ENCODE data around the gene TMCC1. TPM values are rescaled to one million over a fixed set of nuclear protein-coding genes. Genes with fewer than 3 reads are reported as not detected.
A peak's percentile ranks its signal among the peaks of the same experiment; 100 is the strongest.

The TMCC1 gene
- total and polyA plus RNA-seq, 4 donors: 10.2 to 60.0 (median 11.0) TPM

DNA sequence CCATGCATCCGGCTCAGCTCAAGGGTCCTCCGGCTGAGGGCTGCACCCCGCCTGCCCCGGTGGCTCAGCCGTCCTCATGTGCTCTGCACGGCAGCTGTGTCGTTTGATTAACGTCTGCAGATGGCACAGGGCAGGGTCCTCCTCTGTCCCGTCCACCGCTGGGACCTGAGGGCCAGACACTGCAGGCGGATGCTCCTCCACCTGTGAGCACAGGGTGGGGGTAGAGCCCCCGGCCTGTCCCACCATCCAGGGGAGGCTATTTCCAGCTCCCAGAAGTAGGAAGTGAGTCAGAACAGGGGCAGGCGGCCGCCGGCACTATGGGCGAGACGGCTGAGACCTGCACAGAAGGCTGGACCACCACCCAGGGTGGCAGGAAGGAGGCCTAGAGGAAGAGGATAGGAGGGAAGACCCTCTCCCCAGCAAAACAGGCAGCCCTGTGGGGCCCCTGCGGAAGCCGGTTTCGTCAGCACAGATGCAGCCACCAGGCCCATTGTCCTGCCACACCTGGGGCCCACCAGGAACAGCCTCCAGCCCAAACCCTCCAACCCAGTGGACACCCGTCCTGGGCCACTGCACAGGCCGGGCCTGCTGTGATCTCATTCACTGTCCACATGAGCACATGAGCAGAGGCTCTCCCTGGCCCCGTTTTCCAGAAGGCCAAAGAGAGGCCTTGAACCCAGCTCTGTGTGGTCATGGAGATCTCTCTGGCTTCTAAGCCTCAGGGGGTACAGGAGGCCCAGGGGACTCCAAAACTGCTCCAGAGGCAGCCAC lies 274.4 kb downstream of the TMCC1 start:
- Histone ChIP-seq H3K4me1 (ENCODE audit: control insufficient read depth in 4 of 4, insufficient read depth in 4 of 4, low read length in 3 of 4) (peaks cover 5 to 23% (median 8%) of the 10 kb centered on the region in 4 donors), H3K36me3 (ENCODE audit: control insufficient read depth in 4 of 4, insufficient read depth in 3 of 4, low read depth in 1 of 4, low read length in 3 of 4) (no peaks in the 10 kb centered on the region), H3K9ac (ENCODE audit: low read depth in 1 of 2, low read length in 2 of 2) (no peak overlapping the region), H3K4me3 (ENCODE audit: low read depth in 1 of 3, low read length in 3 of 3) (no peak overlapping the region), H3K27me3 (ENCODE audit: control insufficient read depth in 4 of 4, insufficient read depth in 4 of 4, low read length in 3 of 4) (no peaks in the 10 kb centered on the region), H3K9me3 (ENCODE audit: control insufficient read depth in 4 of 4, low read length in 3 of 4) (no peaks in the 10 kb centered on the region), H3K27ac (ENCODE audit: low read depth in 1 of 2, low read length in 2 of 2) (peak overlapping the region in 1 of 2 donors; percentile 36)
- no peak for DNase-seq (ENCODE audit: low spot score)
- TF ChIP-seq, protein P1, sequence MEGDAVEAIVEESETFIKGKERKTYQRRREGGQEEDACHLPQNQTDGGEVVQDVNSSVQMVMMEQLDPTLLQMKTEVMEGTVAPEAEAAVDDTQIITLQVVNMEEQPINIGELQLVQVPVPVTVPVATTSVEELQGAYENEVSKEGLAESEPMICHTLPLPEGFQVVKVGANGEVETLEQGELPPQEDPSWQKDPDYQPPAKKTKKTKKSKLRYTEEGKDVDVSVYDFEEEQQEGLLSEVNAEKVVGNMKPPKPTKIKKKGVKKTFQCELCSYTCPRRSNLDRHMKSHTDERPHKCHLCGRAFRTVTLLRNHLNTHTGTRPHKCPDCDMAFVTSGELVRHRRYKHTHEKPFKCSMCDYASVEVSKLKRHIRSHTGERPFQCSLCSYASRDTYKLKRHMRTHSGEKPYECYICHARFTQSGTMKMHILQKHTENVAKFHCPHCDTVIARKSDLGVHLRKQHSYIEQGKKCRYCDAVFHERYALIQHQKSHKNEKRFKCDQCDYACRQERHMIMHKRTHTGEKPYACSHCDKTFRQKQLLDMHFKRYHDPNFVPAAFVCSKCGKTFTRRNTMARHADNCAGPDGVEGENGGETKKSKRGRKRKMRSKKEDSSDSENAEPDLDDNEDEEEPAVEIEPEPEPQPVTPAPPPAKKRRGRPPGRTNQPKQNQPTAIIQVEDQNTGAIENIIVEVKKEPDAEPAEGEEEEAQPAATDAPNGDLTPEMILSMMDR (IDR thresholded peaks at IDR 0.05; ENCODE audit: low read depth, low read length, missing input control): no peak
- TF ChIP-seq FOXA2 (IDR thresholded peaks at IDR 0.05): no peak
- no peak for TF ChIP-seq SP1 (IDR thresholded peaks at IDR 0.05)
- TF ChIP-seq JUND (IDR thresholded peaks at IDR 0.05): no peak
- TF ChIP-seq HNF4G (IDR thresholded peaks at IDR 0.05): no peak
- TF ChIP-seq, protein P2, sequence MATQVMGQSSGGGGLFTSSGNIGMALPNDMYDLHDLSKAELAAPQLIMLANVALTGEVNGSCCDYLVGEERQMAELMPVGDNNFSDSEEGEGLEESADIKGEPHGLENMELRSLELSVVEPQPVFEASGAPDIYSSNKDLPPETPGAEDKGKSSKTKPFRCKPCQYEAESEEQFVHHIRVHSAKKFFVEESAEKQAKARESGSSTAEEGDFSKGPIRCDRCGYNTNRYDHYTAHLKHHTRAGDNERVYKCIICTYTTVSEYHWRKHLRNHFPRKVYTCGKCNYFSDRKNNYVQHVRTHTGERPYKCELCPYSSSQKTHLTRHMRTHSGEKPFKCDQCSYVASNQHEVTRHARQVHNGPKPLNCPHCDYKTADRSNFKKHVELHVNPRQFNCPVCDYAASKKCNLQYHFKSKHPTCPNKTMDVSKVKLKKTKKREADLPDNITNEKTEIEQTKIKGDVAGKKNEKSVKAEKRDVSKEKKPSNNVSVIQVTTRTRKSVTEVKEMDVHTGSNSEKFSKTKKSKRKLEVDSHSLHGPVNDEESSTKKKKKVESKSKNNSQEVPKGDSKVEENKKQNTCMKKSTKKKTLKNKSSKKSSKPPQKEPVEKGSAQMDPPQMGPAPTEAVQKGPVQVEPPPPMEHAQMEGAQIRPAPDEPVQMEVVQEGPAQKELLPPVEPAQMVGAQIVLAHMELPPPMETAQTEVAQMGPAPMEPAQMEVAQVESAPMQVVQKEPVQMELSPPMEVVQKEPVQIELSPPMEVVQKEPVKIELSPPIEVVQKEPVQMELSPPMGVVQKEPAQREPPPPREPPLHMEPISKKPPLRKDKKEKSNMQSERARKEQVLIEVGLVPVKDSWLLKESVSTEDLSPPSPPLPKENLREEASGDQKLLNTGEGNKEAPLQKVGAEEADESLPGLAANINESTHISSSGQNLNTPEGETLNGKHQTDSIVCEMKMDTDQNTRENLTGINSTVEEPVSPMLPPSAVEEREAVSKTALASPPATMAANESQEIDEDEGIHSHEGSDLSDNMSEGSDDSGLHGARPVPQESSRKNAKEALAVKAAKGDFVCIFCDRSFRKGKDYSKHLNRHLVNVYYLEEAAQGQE (IDR thresholded peaks at IDR 0.05): no peak
- TF ChIP-seq, protein P3, sequence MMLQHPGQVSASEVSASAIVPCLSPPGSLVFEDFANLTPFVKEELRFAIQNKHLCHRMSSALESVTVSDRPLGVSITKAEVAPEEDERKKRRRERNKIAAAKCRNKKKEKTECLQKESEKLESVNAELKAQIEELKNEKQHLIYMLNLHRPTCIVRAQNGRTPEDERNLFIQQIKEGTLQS (IDR thresholded peaks at IDR 0.05): no peak
- TF ChIP-seq GABPA (IDR thresholded peaks at IDR 0.05 in 1 of 2, conservative IDR thresholded peaks at IDR 0.05 in 1 of 2): no peak
- TF ChIP-seq HNF4A (conservative IDR thresholded peaks at IDR 0.05): no peak
- TF ChIP-seq YY1 (IDR thresholded peaks at IDR 0.05): no peak
- no peak for TF ChIP-seq RXRA (IDR thresholded peaks at IDR 0.05)
- no peak for TF ChIP-seq RAD21 (IDR thresholded peaks at IDR 0.05)
- no peak for TF ChIP-seq NR2F2 (IDR thresholded peaks at IDR 0.05)
- TF ChIP-seq FOXA1 (IDR thresholded peaks at IDR 0.05): no peak
- TF ChIP-seq TAF1 (conservative IDR thresholded peaks at IDR 0.05): no peak
- TF ChIP-seq, protein P4, sequence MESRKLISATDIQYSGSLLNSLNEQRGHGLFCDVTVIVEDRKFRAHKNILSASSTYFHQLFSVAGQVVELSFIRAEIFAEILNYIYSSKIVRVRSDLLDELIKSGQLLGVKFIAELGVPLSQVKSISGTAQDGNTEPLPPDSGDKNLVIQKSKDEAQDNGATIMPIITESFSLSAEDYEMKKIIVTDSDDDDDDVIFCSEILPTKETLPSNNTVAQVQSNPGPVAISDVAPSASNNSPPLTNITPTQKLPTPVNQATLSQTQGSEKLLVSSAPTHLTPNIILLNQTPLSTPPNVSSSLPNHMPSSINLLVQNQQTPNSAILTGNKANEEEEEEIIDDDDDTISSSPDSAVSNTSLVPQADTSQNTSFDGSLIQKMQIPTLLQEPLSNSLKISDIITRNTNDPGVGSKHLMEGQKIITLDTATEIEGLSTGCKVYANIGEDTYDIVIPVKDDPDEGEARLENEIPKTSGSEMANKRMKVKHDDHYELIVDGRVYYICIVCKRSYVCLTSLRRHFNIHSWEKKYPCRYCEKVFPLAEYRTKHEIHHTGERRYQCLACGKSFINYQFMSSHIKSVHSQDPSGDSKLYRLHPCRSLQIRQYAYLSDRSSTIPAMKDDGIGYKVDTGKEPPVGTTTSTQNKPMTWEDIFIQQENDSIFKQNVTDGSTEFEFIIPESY (IDR thresholded peaks at IDR 0.05): no peak
- 73% methylated on average over 23 of the region's 23 CpGs for WGBS

All from liver (tissue), 9 donors.